GM23338 (cell line): ENCODE measurements around the gene MRPL52. TPM values are rescaled to one million over a fixed set of nuclear protein-coding genes. Genes with fewer than 3 reads are reported as not detected.

Experiments used
- CREB1 ChIP-seq: fragments of 250-450 bp; sonication (Bioruptor Pico); IDR thresholded peaks from 2 replicates; pipeline ENCODE4 v1.5.0; 2020; ENCODE audit warnings: low read depth, mild to moderate bottlenecking, moderate library complexity
- EZH2 ChIP-seq: fragments of 200-600 bp; sonication (generic); IDR thresholded peaks from one replicate; pipeline ENCODE4 v1.8.0; 2017; ENCODE audit warnings: antibody characterized with exemption, mild to moderate bottlenecking, low read depth; ENCODE audit not compliant: unreplicated experiment
- EZH2phosphoT487 ChIP-seq: fragments of 200-600 bp; sonication (generic); IDR thresholded peaks from one replicate; pipeline ENCODE4 v1.8.1; 2018; ENCODE audit warnings: antibody characterized with exemption; ENCODE audit not compliant: unreplicated experiment
- STAT1 ChIP-seq: IDR thresholded peaks from one replicate; pipeline ENCODE4 v1.6.1; 2016; ENCODE audit warnings: antibody characterized with exemption; ENCODE audit not compliant: unreplicated experiment
- ZNF114 ChIP-seq: fragments of 250-450 bp; sonication (Bioruptor Pico); IDR thresholded peaks from 2 replicates; pipeline ENCODE4 v1.5.0; 2020; ENCODE audit warnings: mild to moderate bottlenecking, moderate library complexity
- polyA plus RNA-seq: library from polyadenylated mRNA; unstranded; fragments of >200 nt; fragmentation: Nextera tagmentation; extraction: Ambion mirVana; gene quantifications from 2 replicates; pipeline ENCODE4 v1.2.1, GENCODE V29; 2016
- total RNA-seq: library from RNA; depleted of rRNA; stranded (reverse); fragments of >200 nt; shearing (Covaris generic); gene quantifications from 2 replicates; pipeline ENCODE4 v1.2.3, GENCODE V29; 2014
- TF ChIP-seq, protein P1 (sequence below): fragments of 250-450 bp; sonication (Bioruptor Pico); IDR thresholded peaks from 2 replicates; pipeline ENCODE4 v1.5.0; 2020; ENCODE audit warnings: mild to moderate bottlenecking, moderate library complexity
- TF ChIP-seq, protein P2 (sequence below): IDR thresholded peaks from 2 replicates; pipeline ENCODE4 v1.6.1; 2016; ENCODE audit warnings: antibody characterized with exemption

Gene MRPL52
- total and polyA plus RNA-seq, 2 experiments from 2014 or later = 131 to 617 TPM

DNA sequence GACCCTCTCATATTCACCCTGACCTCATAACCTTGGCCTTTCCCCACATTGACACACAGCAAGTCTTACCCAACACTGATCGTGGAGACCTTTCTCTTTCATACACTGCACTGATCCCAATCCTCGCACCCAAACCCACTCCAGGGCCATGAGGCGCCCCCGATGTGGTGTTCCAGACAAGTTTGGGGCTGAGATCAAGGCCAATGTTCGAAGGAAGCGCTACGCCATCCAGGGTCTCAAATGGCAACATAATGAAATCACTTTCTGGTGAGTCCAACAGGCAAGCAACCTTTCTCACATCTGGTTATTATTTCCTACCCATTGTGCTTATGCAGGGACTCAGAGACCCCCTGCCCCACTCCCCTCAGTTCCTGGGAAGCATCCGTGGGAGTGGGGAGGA lies 12.1 kb downstream of the MRPL52 start (continued):
- TF ChIP-seq, protein P1, sequence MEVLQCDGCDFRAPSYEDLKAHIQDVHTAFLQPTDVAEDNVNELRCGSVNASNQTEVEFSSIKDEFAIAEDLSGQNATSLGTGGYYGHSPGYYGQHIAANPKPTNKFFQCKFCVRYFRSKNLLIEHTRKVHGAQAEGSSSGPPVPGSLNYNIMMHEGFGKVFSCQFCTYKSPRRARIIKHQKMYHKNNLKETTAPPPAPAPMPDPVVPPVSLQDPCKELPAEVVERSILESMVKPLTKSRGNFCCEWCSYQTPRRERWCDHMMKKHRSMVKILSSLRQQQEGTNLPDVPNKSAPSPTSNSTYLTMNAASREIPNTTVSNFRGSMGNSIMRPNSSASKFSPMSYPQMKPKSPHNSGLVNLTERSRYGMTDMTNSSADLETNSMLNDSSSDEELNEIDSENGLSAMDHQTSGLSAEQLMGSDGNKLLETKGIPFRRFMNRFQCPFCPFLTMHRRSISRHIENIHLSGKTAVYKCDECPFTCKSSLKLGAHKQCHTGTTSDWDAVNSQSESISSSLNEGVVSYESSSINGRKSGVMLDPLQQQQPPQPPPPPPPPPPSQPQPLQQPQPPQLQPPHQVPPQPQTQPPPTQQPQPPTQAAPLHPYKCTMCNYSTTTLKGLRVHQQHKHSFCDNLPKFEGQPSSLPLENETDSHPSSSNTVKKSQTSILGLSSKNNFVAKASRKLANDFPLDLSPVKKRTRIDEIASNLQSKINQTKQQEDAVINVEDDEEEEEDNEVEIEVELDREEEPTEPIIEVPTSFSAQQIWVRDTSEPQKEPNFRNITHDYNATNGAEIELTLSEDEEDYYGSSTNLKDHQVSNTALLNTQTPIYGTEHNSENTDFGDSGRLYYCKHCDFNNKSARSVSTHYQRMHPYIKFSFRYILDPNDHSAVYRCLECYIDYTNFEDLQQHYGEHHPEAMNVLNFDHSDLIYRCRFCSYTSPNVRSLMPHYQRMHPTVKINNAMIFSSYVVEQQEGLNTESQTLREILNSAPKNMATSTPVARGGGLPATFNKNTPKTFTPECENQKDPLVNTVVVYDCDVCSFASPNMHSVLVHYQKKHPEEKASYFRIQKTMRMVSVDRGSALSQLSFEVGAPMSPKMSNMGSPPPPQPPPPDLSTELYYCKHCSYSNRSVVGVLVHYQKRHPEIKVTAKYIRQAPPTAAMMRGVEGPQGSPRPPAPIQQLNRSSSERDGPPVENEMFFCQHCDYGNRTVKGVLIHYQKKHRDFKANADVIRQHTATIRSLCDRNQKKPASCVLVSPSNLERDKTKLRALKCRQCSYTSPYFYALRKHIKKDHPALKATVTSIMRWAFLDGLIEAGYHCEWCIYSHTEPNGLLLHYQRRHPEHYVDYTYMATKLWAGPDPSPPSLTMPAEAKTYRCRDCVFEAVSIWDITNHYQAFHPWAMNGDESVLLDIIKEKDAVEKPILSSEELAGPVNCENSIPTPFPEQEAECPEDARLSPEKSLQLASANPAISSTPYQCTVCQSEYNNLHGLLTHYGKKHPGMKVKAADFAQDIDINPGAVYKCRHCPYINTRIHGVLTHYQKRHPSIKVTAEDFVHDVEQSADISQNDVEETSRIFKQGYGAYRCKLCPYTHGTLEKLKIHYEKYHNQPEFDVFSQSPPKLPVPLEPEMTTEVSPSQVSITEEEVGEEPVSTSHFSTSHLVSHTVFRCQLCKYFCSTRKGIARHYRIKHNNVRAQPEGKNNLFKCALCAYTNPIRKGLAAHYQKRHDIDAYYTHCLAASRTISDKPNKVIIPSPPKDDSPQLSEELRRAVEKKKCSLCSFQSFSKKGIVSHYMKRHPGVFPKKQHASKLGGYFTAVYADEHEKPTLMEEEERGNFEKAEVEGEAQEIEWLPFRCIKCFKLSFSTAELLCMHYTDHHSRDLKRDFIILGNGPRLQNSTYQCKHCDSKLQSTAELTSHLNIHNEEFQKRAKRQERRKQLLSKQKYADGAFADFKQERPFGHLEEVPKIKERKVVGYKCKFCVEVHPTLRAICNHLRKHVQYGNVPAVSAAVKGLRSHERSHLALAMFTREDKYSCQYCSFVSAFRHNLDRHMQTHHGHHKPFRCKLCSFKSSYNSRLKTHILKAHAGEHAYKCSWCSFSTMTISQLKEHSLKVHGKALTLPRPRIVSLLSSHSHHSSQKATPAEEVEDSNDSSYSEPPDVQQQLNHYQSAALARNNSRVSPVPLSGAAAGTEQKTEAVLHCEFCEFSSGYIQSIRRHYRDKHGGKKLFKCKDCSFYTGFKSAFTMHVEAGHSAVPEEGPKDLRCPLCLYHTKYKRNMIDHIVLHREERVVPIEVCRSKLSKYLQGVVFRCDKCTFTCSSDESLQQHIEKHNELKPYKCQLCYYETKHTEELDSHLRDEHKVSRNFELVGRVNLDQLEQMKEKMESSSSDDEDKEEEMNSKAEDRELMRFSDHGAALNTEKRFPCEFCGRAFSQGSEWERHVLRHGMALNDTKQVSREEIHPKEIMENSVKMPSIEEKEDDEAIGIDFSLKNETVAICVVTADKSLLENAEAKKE = no peak
- TF ChIP-seq, protein P2, sequence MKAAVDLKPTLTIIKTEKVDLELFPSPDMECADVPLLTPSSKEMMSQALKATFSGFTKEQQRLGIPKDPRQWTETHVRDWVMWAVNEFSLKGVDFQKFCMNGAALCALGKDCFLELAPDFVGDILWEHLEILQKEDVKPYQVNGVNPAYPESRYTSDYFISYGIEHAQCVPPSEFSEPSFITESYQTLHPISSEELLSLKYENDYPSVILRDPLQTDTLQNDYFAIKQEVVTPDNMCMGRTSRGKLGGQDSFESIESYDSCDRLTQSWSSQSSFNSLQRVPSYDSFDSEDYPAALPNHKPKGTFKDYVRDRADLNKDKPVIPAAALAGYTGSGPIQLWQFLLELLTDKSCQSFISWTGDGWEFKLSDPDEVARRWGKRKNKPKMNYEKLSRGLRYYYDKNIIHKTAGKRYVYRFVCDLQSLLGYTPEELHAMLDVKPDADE = no peak
- TF ChIP-seq STAT1 (no peak), EZH2phosphoT487 (no peak), EZH2 (no peak), ZNF114 (CRISPR knock-in tag) (no peak), CREB1 (CRISPR knock-in tag) (no peak)
